ENCODE measurements around the gene BICD1.
"Not testable (repeated sequence)": the region's sequence is repeated elsewhere in the genome, so short reads cannot be mapped to it uniquely, and the experiment has no call there.

BICD1 gene

GRCh38 chr12:32196250-32197198, 89.9 kb downstream of the BICD1 start:
- no peak for DNase-seq (ENCODE audit: low read depth)

GRCh38 chr12:32197421-32197820, 90.8 kb downstream of the BICD1 start:
- DNase-seq (ENCODE audit: low read depth), result no peak

- no peak for DNase-seq (ENCODE audit: low read depth)
Measured at GRCh38 chr12:32198555-32198954, 91.9 kb downstream of the BICD1 start.

GRCh38 chr12:32201096-32201495, 94.4 kb downstream of the BICD1 start:
- no peak for DNase-seq (ENCODE audit: low read depth)

- DNase-seq (ENCODE audit: low read depth), result no peak
Measured at GRCh38 chr12:32201976-32202375, 95.3 kb downstream of the BICD1 start.

- no peak for DNase-seq (ENCODE audit: low read depth)
Measured at GRCh38 chr12:32205731-32206130, 99.1 kb downstream of the BICD1 start.

GRCh38 chr12:32208355-32208754, 101.7 kb downstream of the BICD1 start:
- DNase-seq (ENCODE audit: low read depth), result no peak

GRCh38 chr12:32211066-32211899, 104.6 kb downstream of the BICD1 start:
- no peak for DNase-seq (ENCODE audit: low read depth)

GRCh38 chr12:32211900-32212156, 105.2 kb downstream of the BICD1 start:
- DNase-seq (ENCODE audit: low read depth), result no peak

- no peak for DNase-seq (ENCODE audit: low read depth)
Measured at GRCh38 chr12:32214723-32215122, 108.1 kb downstream of the BICD1 start.

- DNase-seq (ENCODE audit: low read depth), result no peak
Measured at GRCh38 chr12:32217354-32218310, 111.0 kb downstream of the BICD1 start.

GRCh38 chr12:32223941-32224340, 117.3 kb downstream of the BICD1 start:
- no peak for DNase-seq (ENCODE audit: low read depth)

- DNase-seq (ENCODE audit: low read depth), result no peak
Measured at GRCh38 chr12:32226768-32227167, 120.1 kb downstream of the BICD1 start.

GRCh38 chr12:32229971-32230612, 123.4 kb downstream of the BICD1 start:
- DNase-seq (ENCODE audit: low read depth), result no peak

- no peak for DNase-seq (ENCODE audit: low read depth)
Measured at GRCh38 chr12:32230613-32230993, 124.0 kb downstream of the BICD1 start.

- DNase-seq (ENCODE audit: low read depth), result not testable (repeated sequence)
Measured at GRCh38 chr12:32231361-32231760, 124.7 kb downstream of the BICD1 start.

- DNase-seq (ENCODE audit: low read depth), result no peak
Measured at GRCh38 chr12:32233568-32233967, 126.9 kb downstream of the BICD1 start.

- no peak for DNase-seq (ENCODE audit: low read depth)
Measured at GRCh38 chr12:32235251-32235650, 128.6 kb downstream of the BICD1 start.

- DNase-seq (ENCODE audit: low read depth), result no peak
Measured at GRCh38 chr12:32240162-32240561, 133.5 kb downstream of the BICD1 start.

GRCh38 chr12:32240831-32241230, 134.2 kb downstream of the BICD1 start:
- DNase-seq (ENCODE audit: low read depth), result no peak

GRCh38 chr12:32242641-32243040, 136.0 kb downstream of the BICD1 start:
- no peak for DNase-seq (ENCODE audit: low read depth)

Data from T follicular helper cell (primary cell).